PC-9 (cell line): ENCODE data around the gene GSK3B. TPM values are rescaled to one million over a fixed set of nuclear protein-coding genes. Genes with fewer than 3 reads are reported as not detected.

ENCODE experiments used
- BruUV-seq: library from RNA; stranded (reverse); fragments of 400-500 nt; replicated peaks from 2 replicates; lab custom pipeline; 2021; lab: Mats Ljungman, UMichigan
- CTCF ChIA-PET: fragments of 300-600 bp; sonication (Branson Sonifier 250); formaldehyde crosslinking; loops from one replicate; lab custom pipeline; 2022; ENCODE audit warnings: antibody characterized with exemption; lab: Charles Lee
- POLR2A ChIA-PET: fragments of 300-600 bp; sonication (Branson Sonifier 250); formaldehyde crosslinking; loops from one replicate; lab custom pipeline; 2022; ENCODE audit warnings: antibody characterized with exemption; ENCODE audit not compliant: unreplicated experiment; lab: Charles Lee
- DNase-seq, 2 experiments: peaks; one replicate each; pipeline versions ENCODE4 v3.0.0 to v3.0.0-alpha.2; 2015 to 2022; ENCODE audit warnings: mixed read lengths in 1 of 2
- H2AFZ ChIP-seq: fragments of 200-600 bp; sonication (generic); 2 replicates; pipeline ENCODE4 v1.8.1; 2017; ENCODE audit warnings: antibody characterized with exemption
- H3F3A ChIP-seq: fragments of 200-600 bp; sonication (generic); 2 replicates; pipeline ENCODE4 v1.8.1; 2017; ENCODE audit warnings: antibody characterized with exemption, mild to moderate bottlenecking, low read depth; ENCODE audit not compliant: insufficient read depth
- H3K27ac ChIP-seq: fragments of 200-600 bp; sonication (generic); 2 replicates; pipeline ENCODE4 v1.6.1; 2016; ENCODE audit warnings: mixed run types
- H3K27me3 ChIP-seq: fragments of 200-600 bp; sonication (generic); 2 replicates; pipeline ENCODE4 v1.6.1; 2016; ENCODE audit warnings: low read depth, mixed run types; ENCODE audit not compliant: insufficient read depth
- H3K36me3 ChIP-seq: fragments of 200-600 bp; sonication (generic); 2 replicates; pipeline ENCODE4 v1.6.1; 2016; ENCODE audit warnings: low read depth, mixed run types
- H3K4me1 ChIP-seq: fragments of 200-600 bp; sonication (generic); replicated peaks from 2 replicates; pipeline ENCODE4 v1.6.1; 2016; ENCODE audit warnings: mixed run types; ENCODE audit not compliant: insufficient read depth
- H3K4me2 ChIP-seq: fragments of 200-600 bp; sonication (generic); 2 replicates; pipeline ENCODE4 v1.6.1; 2017; ENCODE audit warnings: mixed run types
- H3K4me3 ChIP-seq: fragments of 200-600 bp; sonication (generic); 2 replicates; pipeline ENCODE4 v1.6.1; 2016; ENCODE audit warnings: mixed run types
- H3K79me2 ChIP-seq: fragments of 200-600 bp; sonication (generic); 2 replicates; pipeline ENCODE4 v1.6.1; 2017; ENCODE audit warnings: low read depth, mixed run types
- H3K9me2 ChIP-seq: fragments of 200-600 bp; sonication (generic); 2 replicates; pipeline ENCODE4 v1.8.1; 2017; ENCODE audit warnings: mild to moderate bottlenecking; ENCODE audit not compliant: insufficient read depth
- H3K9me3 ChIP-seq: fragments of 200-600 bp; sonication (generic); 2 replicates; pipeline ENCODE4 v1.8.1; 2016; ENCODE audit warnings: low read depth; ENCODE audit not compliant: insufficient read depth
- H4K20me1 ChIP-seq: fragments of 200-600 bp; sonication (generic); 2 replicates; pipeline ENCODE4 v1.8.1; 2017; ENCODE audit not compliant: insufficient read depth
- EZH2 ChIP-seq: fragments of 200-600 bp; sonication (generic); IDR thresholded peaks from 2 replicates; pipeline ENCODE4 v1.8.0; 2017; ENCODE audit warnings: antibody characterized with exemption, low read depth
- intact Hi-C: fragments of 100-400 bp; cut with micrococcal nuclease; formaldehyde crosslinking; loops from one replicate; pipeline ENCODE4 v1.10.0; 2022; ENCODE audit not compliant: unreplicated experiment
- total RNA-seq: library from RNA; stranded (reverse); gene quantifications from 2 replicates; pipeline ENCODE4 v1.2.3, GENCODE V29; 2021
- TF ChIP-seq, protein P1 (sequence below): fragments of 200-600 bp; sonication (generic); conservative IDR thresholded peaks from 2 replicates; pipeline ENCODE4 v1.6.1; 2017; ENCODE audit warnings: mixed run types, antibody characterized with exemption, mild to moderate bottlenecking, moderate library complexity

The GSK3B gene
- total RNA-seq, 1 experiment from 2014 or later = 62.0 TPM

DNA sequence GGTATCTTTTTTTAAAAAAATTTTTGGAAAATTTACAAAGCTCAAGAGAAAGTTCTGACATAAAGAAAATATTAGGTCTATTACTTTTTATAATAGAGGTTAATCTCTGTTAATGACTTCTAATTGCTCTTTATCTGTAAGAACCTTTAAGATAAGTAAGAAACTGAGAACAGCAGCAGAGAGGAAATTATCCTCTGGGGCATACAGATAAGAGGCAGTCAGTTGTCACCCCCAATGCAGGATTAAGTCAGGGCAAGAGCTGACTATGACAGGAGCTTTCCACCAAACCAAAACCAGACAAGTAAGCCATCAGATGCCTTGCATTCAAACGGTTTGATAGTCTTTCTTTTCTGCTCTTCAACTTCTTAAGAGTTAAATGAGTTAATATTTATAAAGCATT, 149.0 kb downstream of the GSK3B start:
- CTCF ChIA-PET = no interaction called here
- Histone ChIP-seq H3K79me2 (peaks cover 20% of the 10 kb centered on the region; the same call in 1 of the 2 replicates), H3K27ac (no peak overlapping the region), H3K4me2 (no peak overlapping the region), H4K20me1 (no peaks in the 10 kb centered on the region; the same call in 1 of the 2 replicates), H3K4me3 (no peak overlapping the region), H2AFZ (no peak overlapping the region), H3K9me3 (no peaks in the 10 kb centered on the region), H3K4me1 (no peaks in the 10 kb centered on the region), H3K9me2 (no peaks in the 10 kb centered on the region), H3K36me3 (no peaks in the 10 kb centered on the region), H3K27me3 (no peaks in the 10 kb centered on the region), H3F3A (peaks cover 13% of the 10 kb centered on the region; the same call in 1 of the 2 replicates)
- POLR2A ChIA-PET = no interaction called here
- TF ChIP-seq, protein P1, sequence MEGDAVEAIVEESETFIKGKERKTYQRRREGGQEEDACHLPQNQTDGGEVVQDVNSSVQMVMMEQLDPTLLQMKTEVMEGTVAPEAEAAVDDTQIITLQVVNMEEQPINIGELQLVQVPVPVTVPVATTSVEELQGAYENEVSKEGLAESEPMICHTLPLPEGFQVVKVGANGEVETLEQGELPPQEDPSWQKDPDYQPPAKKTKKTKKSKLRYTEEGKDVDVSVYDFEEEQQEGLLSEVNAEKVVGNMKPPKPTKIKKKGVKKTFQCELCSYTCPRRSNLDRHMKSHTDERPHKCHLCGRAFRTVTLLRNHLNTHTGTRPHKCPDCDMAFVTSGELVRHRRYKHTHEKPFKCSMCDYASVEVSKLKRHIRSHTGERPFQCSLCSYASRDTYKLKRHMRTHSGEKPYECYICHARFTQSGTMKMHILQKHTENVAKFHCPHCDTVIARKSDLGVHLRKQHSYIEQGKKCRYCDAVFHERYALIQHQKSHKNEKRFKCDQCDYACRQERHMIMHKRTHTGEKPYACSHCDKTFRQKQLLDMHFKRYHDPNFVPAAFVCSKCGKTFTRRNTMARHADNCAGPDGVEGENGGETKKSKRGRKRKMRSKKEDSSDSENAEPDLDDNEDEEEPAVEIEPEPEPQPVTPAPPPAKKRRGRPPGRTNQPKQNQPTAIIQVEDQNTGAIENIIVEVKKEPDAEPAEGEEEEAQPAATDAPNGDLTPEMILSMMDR = no peak
- no peak for TF ChIP-seq EZH2
- DNase-seq = no peak
- no TSS peak for BruUV-seq
- intact Hi-C loops = no loop called here

DNA sequence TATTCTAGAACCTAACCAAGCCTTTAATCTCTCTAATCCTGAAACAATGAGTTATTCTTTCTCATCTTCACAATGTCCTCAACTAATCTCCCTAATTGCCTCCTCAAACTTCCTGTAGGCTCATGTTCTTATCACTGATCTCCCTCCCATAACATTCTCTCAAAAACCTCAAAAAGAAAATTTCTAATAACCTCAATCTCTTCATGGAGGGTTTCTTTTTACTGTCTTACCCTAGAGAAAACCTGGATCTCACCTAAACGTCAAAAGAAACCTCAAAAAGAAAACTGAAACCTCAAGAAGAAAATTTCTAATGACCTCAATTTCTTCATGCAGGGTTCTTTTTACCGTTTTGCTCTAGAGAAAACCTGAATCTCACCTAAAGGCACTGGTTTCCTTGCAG, 150.2 kb downstream of the GSK3B start:
- H4K20me1 ChIP-seq = peaks cover 6% of the 10 kb centered on the region
- intact Hi-C loops = no loop called here
- H3K9me3 ChIP-seq = no peaks in the 10 kb centered on the region
- peaks cover 13% of the 10 kb centered on the region; the same call in 1 of the 2 replicates for H3F3A ChIP-seq
- DNase-seq = no peak
- H3K4me3 ChIP-seq = no peak overlapping the region
- ChIA-PET POLR2A (no interaction called here), CTCF (no interaction called here)
- no TSS peak for BruUV-seq
- H2AFZ ChIP-seq = no peak overlapping the region
- no peaks in the 10 kb centered on the region for H3K36me3 ChIP-seq
- peaks cover 21% of the 10 kb centered on the region for H3K79me2 ChIP-seq
- no peaks in the 10 kb centered on the region for H3K9me2 ChIP-seq
- H3K4me2 ChIP-seq = no peak overlapping the region
- no peak for TF ChIP-seq EZH2
- TF ChIP-seq, protein P1 = no peak
- H3K27me3 ChIP-seq = no peaks in the 10 kb centered on the region
- no peaks in the 10 kb centered on the region for H3K4me1 ChIP-seq
- no peak overlapping the region for H3K27ac ChIP-seq

- Histone ChIP-seq H3K79me2 (peaks cover 39% of the 10 kb centered on the region), H2AFZ (no peak overlapping the region), H3K4me3 (no peak overlapping the region), H3K27me3 (no peaks in the 10 kb centered on the region), H3K27ac (no peak overlapping the region), H3K36me3 (no peaks in the 10 kb centered on the region), H3K9me2 (no peaks in the 10 kb centered on the region), H3K4me1 (no peaks in the 10 kb centered on the region), H3K9me3 (no peaks in the 10 kb centered on the region), H3K4me2 (no peak overlapping the region), H4K20me1 (peaks cover 39% of the 10 kb centered on the region), H3F3A (peaks cover 9% of the 10 kb centered on the region; the same call in 1 of the 2 replicates)
- no peak for DNase-seq
- ChIA-PET POLR2A (no interaction called here), CTCF (no interaction called here)
- intact Hi-C loops = no loop called here
- TF ChIP-seq, protein P1 = no peak
- TF ChIP-seq EZH2 = no peak
- BruUV-seq = no TSS peak
Measured at GRCh38 chr3:119939077-119939476, 155.2 kb downstream of the GSK3B start.
